ENCODE results near the gene TSC22D2. TPM values are rescaled to one million over a fixed set of nuclear protein-coding genes. Genes with fewer than 3 reads are reported as not detected.

Gene TSC22D2
- total RNA-seq, 2 experiments from 2014 or later = 12.3 to 16.7 TPM

DNA sequence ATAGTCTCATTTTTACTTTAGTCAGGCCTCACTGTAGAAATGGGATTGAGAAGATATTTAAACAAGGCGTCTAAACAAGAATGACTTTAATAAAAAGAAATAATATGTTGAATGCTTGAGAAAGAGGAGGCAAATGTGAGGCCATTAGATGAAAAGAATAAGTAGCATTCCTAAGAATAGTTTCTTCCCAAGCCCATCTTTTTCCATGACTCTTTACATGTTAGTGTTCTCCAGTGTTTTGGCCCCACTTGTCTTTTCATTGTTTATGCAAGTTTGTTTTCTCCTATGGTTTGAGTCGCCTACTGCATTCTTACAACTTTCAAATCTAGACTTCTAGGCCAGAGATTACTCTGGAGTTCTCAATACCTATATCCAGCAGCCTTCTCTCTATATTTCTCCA, 39.0 kb downstream of the TSC22D2 start:
- POLR2A ChIA-PET = no interaction called here
- peaks cover 30% of the 10 kb centered on the region for H3K4me1 Mint-ChIP-seq (ENCODE audit: low read depth)
- DNase-seq (no peak), ATAC-seq (no peak)
- intact Hi-C loops (cut with micrococcal nuclease) = no loop called here
- H3K27ac Mint-ChIP-seq = no peak overlapping the region
- no peak overlapping the region for H3K4me3 Mint-ChIP-seq
- no peaks in the 10 kb centered on the region for H3K9me3 Mint-ChIP-seq
- CTCF ChIA-PET = no interaction called here
- no peaks in the 10 kb centered on the region for H3K27me3 Mint-ChIP-seq
- TF ChIP-seq, protein P1, sequence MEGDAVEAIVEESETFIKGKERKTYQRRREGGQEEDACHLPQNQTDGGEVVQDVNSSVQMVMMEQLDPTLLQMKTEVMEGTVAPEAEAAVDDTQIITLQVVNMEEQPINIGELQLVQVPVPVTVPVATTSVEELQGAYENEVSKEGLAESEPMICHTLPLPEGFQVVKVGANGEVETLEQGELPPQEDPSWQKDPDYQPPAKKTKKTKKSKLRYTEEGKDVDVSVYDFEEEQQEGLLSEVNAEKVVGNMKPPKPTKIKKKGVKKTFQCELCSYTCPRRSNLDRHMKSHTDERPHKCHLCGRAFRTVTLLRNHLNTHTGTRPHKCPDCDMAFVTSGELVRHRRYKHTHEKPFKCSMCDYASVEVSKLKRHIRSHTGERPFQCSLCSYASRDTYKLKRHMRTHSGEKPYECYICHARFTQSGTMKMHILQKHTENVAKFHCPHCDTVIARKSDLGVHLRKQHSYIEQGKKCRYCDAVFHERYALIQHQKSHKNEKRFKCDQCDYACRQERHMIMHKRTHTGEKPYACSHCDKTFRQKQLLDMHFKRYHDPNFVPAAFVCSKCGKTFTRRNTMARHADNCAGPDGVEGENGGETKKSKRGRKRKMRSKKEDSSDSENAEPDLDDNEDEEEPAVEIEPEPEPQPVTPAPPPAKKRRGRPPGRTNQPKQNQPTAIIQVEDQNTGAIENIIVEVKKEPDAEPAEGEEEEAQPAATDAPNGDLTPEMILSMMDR (IDR thresholded peaks at IDR 0.05) = no peak
- peaks cover 5% of the 10 kb centered on the region for H3K36me3 Mint-ChIP-seq (ENCODE audit: low read depth)

DNA sequence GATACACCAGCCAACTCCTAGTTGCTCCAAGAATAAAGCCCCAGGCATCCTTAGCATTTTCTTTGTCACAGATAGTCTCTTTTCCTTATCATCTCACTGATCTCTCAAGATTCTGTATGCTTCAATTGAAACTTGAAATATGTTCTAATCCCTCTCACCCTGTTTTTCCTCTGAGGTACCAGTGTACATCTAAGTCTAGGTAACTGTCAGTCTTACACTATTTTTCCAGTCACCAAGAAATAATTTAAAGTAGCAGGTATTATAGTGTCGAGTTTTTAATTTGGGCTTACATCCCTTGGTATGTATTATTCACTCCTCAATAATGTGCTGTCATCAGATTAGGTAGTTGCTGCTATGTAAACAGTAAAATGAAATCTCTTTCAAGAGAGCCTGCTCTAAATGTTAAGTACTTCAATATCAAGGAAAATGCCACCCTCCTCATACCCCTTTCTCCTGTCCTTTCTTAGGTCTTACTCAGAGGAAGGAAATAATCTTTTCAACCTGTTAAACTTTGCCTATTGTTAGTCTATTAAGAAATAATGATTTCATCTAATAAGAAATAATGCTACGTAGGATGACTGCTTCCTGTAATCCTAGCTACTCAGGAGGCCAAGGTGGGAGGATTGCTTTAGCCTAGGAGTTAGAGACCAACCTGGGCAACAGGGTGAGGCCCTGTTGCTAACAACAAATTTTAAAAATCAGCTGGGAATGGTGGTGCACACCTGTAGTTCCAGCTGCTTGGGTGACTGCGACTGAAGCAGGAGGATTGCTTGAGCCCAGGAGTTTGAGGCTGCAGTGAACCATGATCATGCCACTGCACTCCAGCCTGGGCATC, 39.8 kb downstream of the TSC22D2 start:
- Mint-ChIP-seq H3K27ac (no peak overlapping the region), H3K36me3 (ENCODE audit: low read depth) (peaks cover 5% of the 10 kb centered on the region), H3K27me3 (no peaks in the 10 kb centered on the region), H3K4me1 (ENCODE audit: low read depth) (peaks cover 30% of the 10 kb centered on the region), H3K4me3 (no peak overlapping the region), H3K9me3 (no peaks in the 10 kb centered on the region)
- DNase-seq (no peak), ATAC-seq (no peak)
- TF ChIP-seq, protein P1 (IDR thresholded peaks at IDR 0.05) = no peak
- intact Hi-C loops (cut with micrococcal nuclease) = no loop called here
- ChIA-PET POLR2A (no interaction called here), CTCF (interaction anchor here (0.8 to 1.3 kb wide), 3 partner anchors 9 to 18 kb away, joined by 3 to 6 read pairs (median 3); no protein-coding TSS in a partner anchor)

DNA sequence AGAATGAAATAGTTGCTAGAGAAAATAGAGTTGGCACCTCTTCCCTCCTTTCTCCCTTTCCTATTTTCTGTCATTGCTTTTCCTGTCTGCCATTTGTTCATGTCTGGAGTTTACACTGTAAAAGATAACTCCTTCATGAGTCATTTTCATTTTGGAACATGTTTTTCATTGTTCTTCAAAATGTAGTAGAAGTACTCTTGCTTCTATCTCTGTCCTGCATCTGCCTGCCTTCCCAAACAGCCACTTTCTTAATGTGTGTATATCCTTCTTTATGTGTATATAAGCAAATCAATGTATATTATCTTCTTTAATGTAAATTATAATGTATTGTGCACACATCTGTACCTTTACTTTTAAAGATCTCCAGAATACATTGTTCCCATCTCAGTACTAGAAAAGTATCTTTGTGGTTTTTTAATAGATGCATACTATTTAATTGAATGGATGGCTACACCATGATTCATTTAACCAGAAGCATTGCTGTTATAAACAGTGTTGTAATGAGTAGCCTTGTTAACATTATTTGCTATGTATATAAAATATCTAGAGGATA, 41.1 kb downstream of the TSC22D2 start:
- Mint-ChIP-seq H3K36me3 (ENCODE audit: low read depth) (peaks cover 2% of the 10 kb centered on the region), H3K9me3 (no peaks in the 10 kb centered on the region), H3K27me3 (no peaks in the 10 kb centered on the region), H3K4me1 (ENCODE audit: low read depth) (peaks cover 33% of the 10 kb centered on the region), H3K4me3 (no peak overlapping the region), H3K27ac (no peak overlapping the region)
- TF ChIP-seq, protein P1 (IDR thresholded peaks at IDR 0.05) = no peak
- CTCF ChIA-PET = interaction anchor here (1.2 to 1.3 kb wide), 2 partner anchors 15 to 20 kb away, joined by 3 to 6 read pairs; no protein-coding TSS in a partner anchor
- DNase-seq (no peak), ATAC-seq (no peak)
- POLR2A ChIA-PET = no interaction called here
- intact Hi-C loops (cut with micrococcal nuclease) = no loop called here

DNA sequence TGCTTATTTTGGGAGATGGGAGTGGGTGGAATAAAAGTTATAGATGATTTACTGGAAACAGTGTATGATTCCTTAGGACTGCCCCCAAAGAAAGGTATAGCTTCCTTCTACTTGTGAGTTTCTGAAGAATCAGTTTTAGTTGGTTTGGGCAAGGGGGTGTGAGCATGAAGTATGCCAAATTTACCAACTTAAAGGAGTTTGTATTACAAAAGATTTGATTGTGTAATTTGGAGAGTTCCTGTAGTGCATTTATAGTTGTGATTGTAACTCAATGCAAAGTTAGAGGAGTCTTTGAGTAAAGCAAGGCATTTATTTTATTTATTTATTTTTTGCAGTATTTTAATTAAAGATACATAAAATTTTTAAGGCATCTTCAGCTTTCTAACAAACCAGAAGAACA, 42.8 kb downstream of the TSC22D2 start:
- H3K4me3 Mint-ChIP-seq = no peak overlapping the region
- CTCF ChIA-PET = interaction anchor here (1.0 kb wide), 1 partner anchor 165 kb away, joined by 3 read pairs; no protein-coding TSS in a partner anchor
- intact Hi-C loops (cut with micrococcal nuclease) = no loop called here
- peaks cover 2% of the 10 kb centered on the region for H3K36me3 Mint-ChIP-seq (ENCODE audit: low read depth)
- H3K27me3 Mint-ChIP-seq = no peaks in the 10 kb centered on the region
- no peaks in the 10 kb centered on the region for H3K9me3 Mint-ChIP-seq
- POLR2A ChIA-PET = no interaction called here
- peaks cover 32% of the 10 kb centered on the region for H3K4me1 Mint-ChIP-seq (ENCODE audit: low read depth)
- no peak for DNase-seq
- TF ChIP-seq, protein P1 (IDR thresholded peaks at IDR 0.05) = no peak
- no peak overlapping the region for H3K27ac Mint-ChIP-seq
- ATAC-seq = no peak
